NCI-H187 (cell line): ENCODE data around the gene MED23.

ENCODE experiments used
- DNase-seq, 2 experiments: peaks; one replicate each; lab custom pipeline; 2025; lab: John Stamatoyannopoulos, UW

Gene MED23

DNA sequence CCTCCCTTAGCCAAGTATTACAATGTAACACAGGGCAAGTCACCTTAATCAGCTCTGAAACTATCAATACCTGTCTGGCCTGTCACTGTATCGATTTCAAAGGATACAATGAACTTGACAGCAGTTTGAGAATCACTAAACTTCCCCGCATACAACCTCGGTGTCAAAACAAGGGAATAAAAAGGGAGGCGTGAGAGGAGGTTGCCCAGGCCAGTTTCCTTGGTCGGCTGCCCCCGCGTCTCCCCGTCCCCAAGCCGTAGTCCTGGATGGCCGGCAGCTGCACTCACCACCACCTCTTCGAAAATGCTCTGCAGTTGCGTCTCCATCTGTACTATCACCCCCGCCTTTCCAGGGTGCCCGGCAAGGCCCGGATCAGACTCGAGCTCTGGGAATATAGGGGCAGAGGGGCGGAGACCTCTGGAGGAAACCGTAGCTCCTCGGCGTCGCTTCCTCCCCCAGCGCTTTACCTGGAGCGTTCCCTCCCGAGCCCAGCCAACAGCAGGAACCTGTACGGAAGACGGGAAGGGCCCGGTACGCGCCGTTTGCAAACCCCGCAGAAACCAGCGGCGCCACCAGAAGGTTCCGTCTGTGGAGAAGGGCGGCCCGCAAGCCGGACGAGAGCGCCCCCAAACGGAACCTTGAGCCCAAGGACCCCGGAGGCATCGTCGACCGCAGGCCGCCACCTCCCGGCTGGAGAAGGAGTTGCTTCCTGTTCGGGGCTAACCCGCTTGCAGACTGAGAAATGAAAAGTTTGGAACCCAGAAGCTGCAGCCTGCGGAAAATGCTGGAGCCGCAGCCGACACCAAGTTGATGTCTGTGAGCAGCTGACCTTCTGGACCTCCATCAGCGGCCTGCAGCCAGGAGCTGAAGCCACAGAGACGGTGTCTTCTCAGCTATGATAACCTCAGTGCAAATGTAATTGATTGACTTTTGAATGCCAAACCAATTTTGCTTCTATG is at the start of gene MED23:
MED23 (minus strand) TSS at position 519 of the 959 bp plus-strand sequence; CDS start at position 326, 193 bp downstream.
- peak; percentile 78 to 93 for DNase-seq

DNA sequence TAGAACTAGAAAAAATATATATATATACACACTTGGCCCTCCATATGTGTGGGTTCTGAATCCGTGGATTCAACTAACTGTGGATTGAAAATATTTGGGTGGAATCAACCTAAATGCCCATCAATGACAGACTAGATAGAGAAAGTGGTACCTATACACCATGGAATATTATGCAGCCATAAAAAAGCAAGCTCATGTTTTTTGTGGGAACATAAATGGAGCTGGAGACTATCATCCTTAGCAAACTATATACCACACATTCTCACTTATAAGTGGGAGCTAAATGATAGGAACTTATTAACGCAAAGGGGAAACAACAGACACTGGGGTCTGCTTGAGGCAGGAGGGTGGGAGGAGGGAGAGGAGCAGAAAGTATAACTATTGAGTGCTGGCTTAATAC is 45.1 kb upstream of the MED23 start:
- no peak for DNase-seq

- DNase-seq, result no peak
Observed at GRCh38 chr6:131669891-131670290, 41.8 kb upstream of the MED23 start.

- no peak for DNase-seq
Observed at GRCh38 chr6:131663578-131664165, 35.6 kb upstream of the MED23 start.

- DNase-seq, result no peak
Observed at GRCh38 chr6:131660195-131660594, 32.2 kb upstream of the MED23 start.

DNA sequence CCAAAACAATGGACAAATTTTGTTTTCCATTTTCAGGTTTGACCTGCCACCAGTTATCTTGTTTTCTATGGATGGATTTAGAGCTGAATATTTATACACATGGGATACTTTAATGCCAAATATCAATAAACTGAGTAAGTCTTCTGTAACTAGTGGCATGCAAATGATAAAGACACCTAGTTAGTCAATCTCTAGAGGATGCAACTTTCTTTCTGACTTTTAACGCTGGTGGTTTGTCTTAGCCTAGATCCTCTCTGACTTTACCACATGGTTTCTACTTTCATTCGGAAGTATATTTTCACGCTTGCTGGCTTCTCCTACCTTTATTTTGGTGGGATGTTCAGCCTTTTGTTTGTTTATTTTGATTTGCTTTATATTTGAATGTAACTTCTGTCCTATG is 30.2 kb upstream of the MED23 start:
- no peak for DNase-seq

DNA sequence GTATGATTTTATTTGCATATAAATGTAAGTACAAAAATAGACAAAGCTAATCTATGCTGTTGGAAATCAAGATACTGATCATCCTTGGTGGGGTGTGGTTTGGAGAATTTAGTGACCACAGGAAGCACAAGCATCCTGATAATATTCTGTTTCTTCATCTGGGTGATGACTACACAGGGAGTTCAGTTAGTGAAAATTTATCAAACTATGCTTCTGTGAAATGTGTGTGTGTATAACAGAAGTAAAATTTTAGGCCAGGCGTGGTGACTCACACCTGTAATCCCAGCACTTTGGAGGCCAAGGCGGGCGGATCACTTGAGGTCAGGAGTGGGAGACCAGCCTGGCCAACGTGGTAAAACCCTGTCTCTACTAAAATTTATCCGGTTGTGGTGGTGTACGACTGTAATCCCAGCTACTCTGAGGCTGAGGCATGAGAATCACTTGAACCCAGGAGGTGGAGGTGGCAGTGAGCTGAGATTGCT is 29.6 kb upstream of the MED23 start:
- DNase-seq, result no peak

DNA sequence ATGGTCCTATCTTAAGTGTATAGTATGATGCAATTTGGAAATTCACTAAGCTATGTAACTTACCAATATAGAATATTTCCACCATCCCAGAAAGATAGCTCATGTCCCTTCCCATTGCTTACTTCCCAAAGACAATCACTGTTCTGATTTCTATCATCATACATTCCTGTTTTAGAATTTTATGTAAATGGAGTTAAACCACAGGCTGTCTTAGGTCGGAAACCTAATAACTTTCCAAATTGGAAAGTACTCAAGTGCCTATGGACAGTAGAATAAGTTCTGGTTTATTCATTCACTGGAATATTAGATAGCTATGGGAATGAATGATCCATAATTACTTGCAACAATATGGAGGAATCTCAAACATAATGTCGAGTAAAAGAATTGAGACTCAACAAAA is 29.2 kb upstream of the MED23 start:
- no peak for DNase-seq

DNA sequence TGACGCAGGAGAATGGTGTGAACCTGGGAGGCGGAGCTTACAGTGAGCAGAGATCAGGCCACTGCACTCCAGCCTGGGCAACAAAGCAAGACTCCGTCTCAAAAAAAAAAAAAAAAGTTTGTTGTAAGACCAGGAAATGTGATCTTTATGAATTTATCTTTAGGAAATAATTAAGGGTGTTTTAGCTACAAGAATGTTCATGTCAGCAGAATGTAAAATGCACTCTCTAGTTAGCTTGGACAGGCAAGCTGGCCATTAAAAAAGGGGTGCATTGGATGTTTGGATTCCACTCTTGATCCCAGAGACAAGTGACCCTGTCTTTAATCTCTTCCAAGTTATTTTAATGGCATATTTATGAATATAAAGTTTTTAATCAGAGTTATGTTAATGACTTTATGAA is 28.6 kb upstream of the MED23 start:
- DNase-seq, result no peak

DNA sequence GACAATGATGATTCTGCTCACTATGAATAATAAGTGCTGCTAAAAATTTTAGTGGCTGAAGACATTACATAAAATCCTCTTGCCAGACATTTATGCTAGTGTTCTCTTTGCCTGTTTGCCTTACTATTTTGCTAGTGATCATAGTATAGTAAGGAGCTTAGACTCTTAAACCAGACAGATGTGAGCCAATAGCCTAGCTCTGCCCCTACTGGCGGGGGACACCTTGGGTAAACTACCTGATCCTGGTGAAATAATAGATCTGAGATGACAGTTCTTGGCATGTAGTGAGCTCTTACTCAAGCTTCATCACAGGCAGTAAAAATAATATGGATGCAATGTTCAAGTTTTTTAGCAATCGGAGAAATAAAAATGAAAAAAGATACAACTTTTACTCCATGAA is 27.9 kb upstream of the MED23 start:
- DNase-seq, result no peak

GRCh38 chr6:131655387-131655786 is 27.3 kb upstream of the MED23 start:
- no peak for DNase-seq

DNA sequence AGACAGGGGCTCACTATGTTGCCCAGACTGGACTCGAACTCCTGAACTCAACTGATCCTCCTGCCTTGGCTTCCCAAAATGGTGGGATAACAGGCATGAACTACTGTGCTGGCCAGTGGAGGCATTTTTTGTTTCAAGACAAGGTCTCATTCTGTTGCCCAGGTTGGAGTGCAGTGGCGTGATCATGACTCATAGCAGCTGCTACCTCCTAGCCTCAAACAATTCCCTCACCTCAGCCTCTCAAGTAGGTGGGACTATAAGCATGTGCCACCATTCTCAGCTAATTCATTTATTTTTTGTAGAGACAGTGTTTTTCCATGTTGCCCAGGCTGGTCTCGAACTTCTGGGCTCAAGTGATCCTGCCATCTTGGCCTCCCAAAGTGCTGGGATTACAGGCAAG is 26.3 kb upstream of the MED23 start:
- DNase-seq, result no peak

GRCh38 chr6:131652472-131652871 is 24.4 kb upstream of the MED23 start:
- no peak for DNase-seq

DNA sequence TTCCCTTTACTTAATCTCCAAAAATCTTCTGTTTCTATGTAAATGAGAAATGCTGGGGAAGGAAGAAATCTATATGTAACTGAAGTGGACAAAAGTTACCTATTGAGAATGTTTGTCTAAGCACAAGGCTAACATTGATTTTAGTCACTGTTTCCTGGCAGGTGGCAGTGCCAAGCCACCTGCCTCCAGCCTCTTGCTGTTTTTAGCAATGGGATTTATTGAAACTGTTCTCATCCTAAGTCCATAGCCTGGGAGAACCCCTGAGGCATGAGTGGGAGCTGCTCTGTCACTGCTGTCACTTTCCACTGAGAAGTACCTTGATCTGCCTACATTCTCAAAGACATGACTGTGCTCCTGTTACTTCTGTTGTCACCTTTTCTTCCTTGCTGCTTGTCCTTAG is 23.7 kb upstream of the MED23 start:
- no peak for DNase-seq

- DNase-seq, result no peak
Observed at GRCh38 chr6:131646249-131646670, 18.2 kb upstream of the MED23 start.

GRCh38 chr6:131645846-131646245 is 17.8 kb upstream of the MED23 start:
- DNase-seq, result no peak

DNA sequence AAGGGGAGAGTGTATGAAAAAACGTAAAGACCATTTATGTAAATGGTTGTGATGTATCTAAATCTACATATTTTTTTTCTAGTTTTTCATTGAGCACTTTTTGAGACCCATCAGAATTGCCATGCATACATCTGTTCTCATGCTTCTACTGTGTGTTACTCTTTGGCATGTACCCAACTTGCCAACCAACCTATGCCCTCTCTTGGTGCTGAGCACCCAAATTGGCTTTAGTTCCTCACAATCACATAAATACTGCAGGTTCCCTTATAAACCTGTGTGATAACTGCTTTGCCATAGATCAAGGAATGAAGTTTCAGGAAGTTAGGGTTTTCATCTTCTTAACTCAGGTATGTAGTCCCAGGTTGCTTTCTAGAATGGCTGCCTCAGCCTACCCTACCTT is 16.9 kb upstream of the MED23 start:
- DNase-seq, result no peak

DNA sequence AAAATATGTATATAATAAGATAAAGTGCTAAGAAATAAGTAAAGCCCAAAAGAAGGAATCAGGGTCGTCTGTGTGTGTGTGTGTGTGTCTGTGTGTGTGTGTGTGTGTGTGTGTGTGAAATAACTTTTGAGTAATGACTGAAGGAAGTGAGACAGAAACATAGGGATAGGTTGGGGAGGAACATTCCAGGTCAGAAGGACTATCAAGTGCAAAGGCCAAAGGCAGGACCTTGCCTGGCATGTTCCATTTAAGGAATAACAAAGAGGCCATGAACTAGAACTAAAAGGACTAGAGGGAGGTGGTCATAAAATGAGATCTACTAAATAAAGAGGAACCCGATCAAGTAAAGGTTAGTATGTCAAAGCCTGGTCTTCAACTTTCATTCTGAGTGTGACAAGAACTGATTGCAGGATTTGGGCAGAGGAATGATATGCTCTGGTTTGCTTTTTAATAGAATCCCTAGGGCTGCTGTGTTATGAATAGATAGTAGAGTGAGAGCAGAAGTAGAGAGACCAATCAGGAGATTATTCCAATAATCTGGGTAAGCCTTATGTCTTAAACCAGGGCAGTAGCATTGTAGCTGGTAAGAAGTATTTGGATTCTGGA is 15.9 kb upstream of the MED23 start:
- DNase-seq, result no peak

DNA sequence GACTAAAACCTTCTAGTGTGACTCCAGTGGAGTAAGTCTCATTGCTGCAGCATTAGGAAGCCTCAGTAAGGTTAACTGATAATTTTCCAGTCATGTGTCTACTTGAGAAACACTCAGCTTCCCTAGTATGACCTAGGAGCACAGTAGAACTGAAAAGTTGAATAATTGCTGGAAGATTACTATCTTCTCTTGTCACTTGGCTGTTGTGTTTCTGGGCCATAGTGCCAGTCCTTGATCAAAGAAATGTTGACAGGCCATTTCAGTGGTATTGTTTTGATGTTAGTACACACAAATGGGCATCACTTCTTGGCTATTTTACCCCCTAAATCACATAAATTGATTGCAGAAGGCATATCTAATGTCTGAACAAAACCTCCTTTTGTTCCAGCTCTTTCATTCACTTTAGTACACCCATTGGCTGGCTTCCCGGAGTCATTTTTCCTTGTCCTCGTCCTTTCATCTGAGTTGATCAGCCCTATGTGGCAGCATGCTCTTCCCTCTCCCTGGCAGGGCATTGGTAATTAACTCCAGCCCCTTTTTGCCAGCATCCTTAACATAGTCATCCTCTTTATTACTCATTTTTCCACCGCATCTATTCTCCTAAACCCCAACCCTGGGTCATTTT is 15.1 kb upstream of the MED23 start:
- no peak for DNase-seq

GRCh38 chr6:131642565-131642964 is 14.5 kb upstream of the MED23 start:
- DNase-seq, result no peak

GRCh38 chr6:131641554-131641953 is 13.5 kb upstream of the MED23 start:
- DNase-seq, result no peak

DNA sequence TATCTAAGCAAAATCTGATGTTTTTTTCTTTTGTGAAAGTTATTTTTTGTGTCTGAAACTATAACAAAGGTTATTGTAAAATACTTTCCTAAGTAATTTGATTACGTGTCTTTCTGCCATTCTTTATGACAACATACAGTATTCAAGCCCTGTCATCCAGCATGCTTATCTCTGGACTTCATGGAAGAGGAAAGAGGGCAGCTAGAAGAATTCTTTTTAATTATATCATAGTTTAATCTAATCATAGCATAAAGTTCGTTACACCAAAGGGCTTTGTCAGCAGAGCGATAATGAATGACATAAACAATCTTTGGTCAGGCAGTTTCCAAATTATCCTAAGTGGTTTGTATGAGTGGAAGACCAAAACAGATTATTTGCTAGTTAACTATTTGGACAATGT is 12.5 kb upstream of the MED23 start:
- DNase-seq, result no peak
